ENCODE measurements around the gene CCDC198. TPM values are rescaled to one million over a fixed set of nuclear protein-coding genes. Genes with fewer than 3 reads are reported as not detected.

The CCDC198 gene
- total RNA-seq, 2 donors from 2014 or later: not detected

DNA sequence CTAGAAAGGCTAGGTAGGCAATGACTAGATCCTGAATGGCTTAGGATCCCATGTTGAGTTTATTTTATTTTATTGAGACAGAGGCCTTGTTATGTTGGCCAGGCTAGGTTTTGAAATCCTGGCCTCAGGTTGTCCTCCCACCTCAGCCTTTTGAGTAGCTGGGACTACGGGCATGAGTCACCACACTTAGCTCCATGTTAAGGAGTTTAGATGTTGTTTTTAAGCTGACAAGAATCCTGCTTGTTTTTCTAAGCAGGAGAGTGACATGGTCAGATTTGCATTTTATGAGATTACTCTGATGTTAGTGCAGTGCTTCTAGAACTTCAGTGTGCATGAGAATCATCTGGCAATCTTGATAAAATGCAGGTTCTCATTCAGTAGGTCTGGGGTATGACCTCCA, 14.5 kb downstream of the CCDC198 start:
- DNase-seq (ENCODE audit: low spot score): no peak
- intact Hi-C loops (cut with DNase I): no loop called here

DNA sequence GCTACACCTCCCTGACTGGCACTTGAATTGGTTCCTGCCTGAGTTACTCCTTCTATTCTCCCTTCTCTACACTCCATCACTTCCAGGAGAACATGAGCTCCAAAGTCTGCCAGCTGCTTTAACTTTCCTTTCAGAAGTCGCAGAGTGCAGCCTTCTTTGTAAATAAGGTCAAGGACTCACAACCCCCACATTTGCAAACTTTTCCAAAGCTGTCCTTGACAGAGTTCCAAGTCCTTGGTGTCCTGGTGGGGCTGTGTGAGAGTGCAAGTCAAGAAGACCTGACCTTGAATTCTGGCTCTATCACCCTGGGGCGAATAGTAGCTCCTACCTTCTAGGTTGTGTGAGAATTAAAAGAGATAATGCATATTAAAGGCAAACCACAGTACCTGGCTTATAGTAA, 15.6 kb downstream of the CCDC198 start:
- DNase-seq (ENCODE audit: low spot score): no peak

DNA sequence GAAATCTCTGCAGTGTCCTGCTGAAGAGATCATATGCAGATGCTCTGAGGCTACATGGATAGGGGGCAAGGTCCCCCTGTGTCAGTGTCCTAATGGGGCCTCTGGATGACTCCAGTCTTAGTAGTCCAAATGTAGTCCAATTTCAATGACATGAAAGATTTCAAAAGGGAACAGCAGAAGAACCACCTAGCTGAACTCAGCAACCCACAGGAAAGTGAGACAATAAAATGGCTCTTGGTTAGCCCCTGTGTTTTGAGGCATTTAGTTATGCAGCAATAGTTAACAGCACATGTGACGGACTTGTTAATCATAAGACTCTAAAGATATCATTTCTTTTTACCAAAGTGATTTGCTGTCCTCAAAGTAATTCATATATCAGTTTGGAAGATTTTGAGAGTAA, 22.7 kb downstream of the CCDC198 start:
- DNase-seq (ENCODE audit: low spot score): no peak
- intact Hi-C loops (cut with DNase I): no loop called here

More for the DNA sequence above, 15.6 kb downstream of the CCDC198 start:
- intact Hi-C loops (cut with DNase I): no loop called here

DNA sequence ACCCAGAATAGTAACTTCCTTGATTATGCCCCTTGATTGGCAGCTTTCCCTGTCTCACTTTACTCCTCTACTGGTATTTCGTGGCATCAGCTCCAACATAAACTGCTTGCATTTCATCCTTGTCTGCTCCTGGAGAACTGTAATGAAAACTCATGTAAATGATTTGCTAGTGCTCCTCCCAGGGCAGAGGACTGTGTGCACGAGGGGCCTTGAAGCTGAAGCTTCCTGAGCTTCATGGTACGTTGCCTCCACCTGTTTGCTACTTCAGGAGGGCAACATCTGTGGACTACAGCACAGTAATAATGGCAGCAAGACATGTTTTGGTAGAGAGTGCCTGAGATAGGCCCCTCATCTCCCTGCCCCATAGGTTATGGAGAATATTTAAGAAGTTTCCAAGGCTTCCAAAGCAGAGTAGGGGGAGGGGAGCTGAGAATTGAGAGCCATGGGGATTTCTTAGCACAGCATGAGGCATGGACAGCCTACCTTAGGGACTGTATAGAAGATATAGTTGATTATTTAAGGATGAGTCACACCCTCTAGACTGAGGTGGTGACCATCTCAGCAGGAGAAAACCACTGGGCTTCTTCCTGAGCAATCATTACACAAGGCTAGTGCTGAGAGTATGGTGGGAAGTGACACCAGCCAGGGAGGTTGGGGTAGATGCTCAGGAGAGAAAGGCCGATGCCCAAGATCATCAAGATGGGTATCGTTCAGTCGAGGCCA, 29.5 kb downstream of the CCDC198 start:
- intact Hi-C loops (cut with DNase I): no loop called here
- DNase-seq (ENCODE audit: low spot score): no peak

- intact Hi-C loops (cut with DNase I): no loop called here
- DNase-seq (ENCODE audit: low spot score): no peak
Observed at GRCh38 chr14:57462551-57462950, 31.1 kb downstream of the CCDC198 start.

DNA sequence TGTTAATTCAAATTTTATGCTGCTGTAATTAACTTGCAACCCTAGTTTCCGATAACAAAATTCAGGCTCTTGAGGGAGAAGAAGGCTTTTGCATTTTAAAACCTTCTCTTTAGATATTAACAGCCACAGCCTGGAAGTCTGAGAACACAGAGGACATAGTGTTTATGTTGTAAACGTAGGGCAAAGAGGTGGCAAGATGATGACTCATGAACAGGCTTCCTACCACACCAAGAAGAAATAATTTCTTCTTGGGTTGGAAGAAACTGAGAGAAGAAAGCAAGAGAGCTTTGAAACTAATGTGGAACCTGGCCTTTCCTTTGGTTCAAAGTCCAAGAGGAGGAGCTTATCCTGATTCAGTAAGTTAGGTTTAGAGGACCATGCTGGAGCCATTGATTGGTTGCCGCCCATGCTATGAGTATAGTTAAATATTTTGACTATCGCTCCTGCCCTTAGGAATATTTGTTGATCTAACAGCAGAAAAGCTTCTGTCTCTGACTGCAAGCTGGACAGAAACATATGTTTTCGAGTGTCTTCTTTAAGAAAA, 31.8 kb downstream of the CCDC198 start:
- intact Hi-C loops (cut with DNase I): no loop called here
- DNase-seq (ENCODE audit: low spot score): no peak

GRCh38 chr14:57435923-57436322, 57.7 kb downstream of the CCDC198 start:
- intact Hi-C loops (cut with DNase I): no loop called here
- DNase-seq (ENCODE audit: low spot score): no peak

DNA sequence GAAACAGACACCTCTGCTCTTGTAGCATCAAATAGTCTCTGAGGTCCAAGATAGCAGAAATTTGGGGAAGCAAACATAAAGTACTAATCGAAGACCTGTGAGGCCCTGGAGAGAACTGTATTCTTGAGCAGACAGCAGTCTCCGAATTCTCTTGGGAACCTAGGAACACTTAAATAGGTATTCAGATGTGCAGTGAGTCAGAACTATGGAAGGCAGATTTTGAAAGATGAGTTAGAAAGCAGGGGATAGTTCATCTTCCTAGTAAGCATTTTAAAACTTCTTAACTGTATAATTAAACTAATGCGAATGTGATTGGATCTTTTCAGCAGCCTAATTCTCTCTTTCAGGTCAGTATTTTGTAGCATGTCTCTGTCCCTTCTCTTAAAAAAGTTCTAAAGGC, 72.7 kb downstream of the CCDC198 start:
- intact Hi-C loops (cut with DNase I): no loop called here

GRCh38 chr14:57420033-57420432, 73.6 kb downstream of the CCDC198 start:
- intact Hi-C loops (cut with DNase I): no loop called here
- no peak for DNase-seq (ENCODE audit: low spot score)

More for the DNA sequence above, 72.7 kb downstream of the CCDC198 start:
- DNase-seq (ENCODE audit: low spot score): no peak

Other genes with a start within 250 kb of the CCDC198 start
- 10 to 100 TPM; 81.3 to 98.6 TPM for gene EXOC5, start 225.0 kb downstream of the CCDC198 start, total RNA-seq
- 10 to 100 TPM; 36.4 to 39.9 TPM for gene AP5M1, start 224.9 kb downstream of the CCDC198 start, total RNA-seq
- gene NAA30, start 103.3 kb downstream of the CCDC198 start, total RNA-seq: 10 to 100 TPM; 19.8 to 22.3 TPM